SK-N-SH (cell line): ENCODE results near the gene INTS14. TPM values are rescaled to one million over a fixed set of nuclear protein-coding genes. Genes with fewer than 3 reads are reported as not detected.

ENCODE experiments used
- CTCF ChIA-PET: fragments of 300-600, 350-600 bp; formaldehyde crosslinking; extraction: SDS; loops from one replicate; lab custom pipeline; 2021; lab: Yijun Ruan, JAX
- POLR2A ChIA-PET: fragments of 350-600 bp; sonication (Branson Sonifier 250); formaldehyde crosslinking; extraction: SDS; loops from one replicate; lab custom pipeline; 2020; ENCODE audit warnings: antibody characterized with exemption, inconsistent platforms; lab: Yijun Ruan, JAX
- DNase-seq: peaks from one replicate; pipeline ENCODE4 v3.0.0; 2012
- H2AFZ ChIP-seq: fragments of 200-600 bp; sonication (generic); 2 replicates; pipeline ENCODE4 v1.8.1; 2016; ENCODE audit warnings: antibody characterized with exemption, mild to moderate bottlenecking, low read depth
- H3F3A ChIP-seq: fragments of 200-600 bp; sonication (generic); replicated peaks from 2 replicates; pipeline ENCODE3; 2016; ENCODE audit warnings: antibody characterized with exemption, mild to moderate bottlenecking; ENCODE audit not compliant: insufficient read depth
- H3K27ac ChIP-seq, 2 experiments: fragments of 200-500 bp in 1 of 2; fragments of 200-600 bp in 1 of 2; sonication (Bioruptor generic) in 1 of 2; sonication (generic), shearing (Covaris generic) in 1 of 2; 2 replicates each; pipeline versions ENCODE4 v1.5.1 to v1.6.1; 2014 to 2016; ENCODE audit warnings: low read depth in 2 of 2, inconsistent platforms in 1 of 2, low read length in 1 of 2, mild to moderate bottlenecking in 1 of 2, mixed read lengths in 1 of 2
- H3K27me3 ChIP-seq: fragments of 200-600 bp; sonication (generic), shearing (Covaris generic); 2 replicates; pipeline ENCODE4 v1.6.1; 2016; ENCODE audit warnings: mixed run types; ENCODE audit not compliant: insufficient read depth
- H3K36me3 ChIP-seq, 2 experiments: fragments of 200-500 bp in 1 of 2; fragments of 200-600 bp in 1 of 2; sonication (Bioruptor generic) in 1 of 2; sonication (generic) in 1 of 2; replicated peaks in 1 of 2; 2 replicates each; pipeline versions ENCODE3 to v1.5.1; 2014 to 2016; ENCODE audit warnings: low read length in 1 of 2, mild to moderate bottlenecking in 1 of 2; ENCODE audit not compliant: insufficient read depth in 2 of 2, control insufficient read depth in 1 of 2
- H3K4me1 ChIP-seq, 2 experiments: fragments of 200-500 bp in 1 of 2; fragments of 200-600 bp in 1 of 2; sonication (Bioruptor generic) in 1 of 2; sonication (generic), shearing (Covaris generic) in 1 of 2; 2 replicates each; pipeline versions ENCODE4 v1.5.1 to v1.6.1; 2014 to 2016; ENCODE audit warnings: low read depth in 1 of 2, low read length in 1 of 2, mixed run types in 1 of 2; ENCODE audit not compliant: insufficient read depth in 2 of 2, control insufficient read depth in 1 of 2
- H3K4me2 ChIP-seq: fragments of 200-600 bp; sonication (generic), shearing (Covaris generic); 2 replicates; pipeline ENCODE4 v1.6.1; 2017; ENCODE audit warnings: mixed run types
- H3K4me3 ChIP-seq, 2 experiments: fragments of 200-500 bp in 1 of 2; fragments of 200-600 bp in 1 of 2; sonication (Bioruptor generic) in 1 of 2; sonication (generic), shearing (Covaris generic) in 1 of 2; 2 replicates each; pipeline versions ENCODE4 v1.5.1 to v1.8.1; 2014 to 2016; ENCODE audit warnings: low read depth in 2 of 2, inconsistent platforms in 1 of 2, low read length in 1 of 2, mild to moderate bottlenecking in 1 of 2, mixed read lengths in 1 of 2, moderate library complexity in 1 of 2
- H3K79me2 ChIP-seq: fragments of 200-600 bp; sonication (generic); 2 replicates; pipeline ENCODE4 v1.8.1; 2017; ENCODE audit warnings: mild to moderate bottlenecking; ENCODE audit not compliant: insufficient read depth
- H3K9ac ChIP-seq: fragments of 200-600 bp; sonication (generic); 2 replicates; pipeline ENCODE4 v1.6.1; 2017; ENCODE audit warnings: mixed run types
- H3K9me2 ChIP-seq: fragments of 200-600 bp; sonication (generic); 2 replicates; pipeline ENCODE4 v1.6.1; 2017; ENCODE audit warnings: mixed run types
- H3K9me3 ChIP-seq: fragments of 200-600 bp; sonication (generic); 2 replicates; pipeline ENCODE4 v1.6.1; 2017; ENCODE audit warnings: mixed run types, mild to moderate bottlenecking, moderate library complexity
- H4K20me1 ChIP-seq: fragments of 200-600 bp; sonication (generic); 2 replicates; pipeline ENCODE4 v1.6.1; 2017; ENCODE audit warnings: mild to moderate bottlenecking, mixed run types; ENCODE audit not compliant: insufficient read depth
- ELF1 ChIP-seq: IDR thresholded peaks from 2 replicates; pipeline ENCODE4 v1.4.0; 2012
- EZH2phosphoT487 ChIP-seq: fragments of 200-600 bp; sonication (generic); IDR thresholded peaks from 2 replicates; pipeline ENCODE4 v1.6.1; 2017; ENCODE audit warnings: low read depth, mixed run types, mild to moderate bottlenecking, antibody characterized with exemption, moderate library complexity, borderline replicate concordance
- FOXJ3 ChIP-seq: sonication (generic); formaldehyde crosslinking; IDR thresholded peaks from 2 replicates; pipeline ENCODE4 v1.5.1; 2020; ENCODE audit warnings: mild to moderate bottlenecking, missing genetic modification reagents
- FOXM1 ChIP-seq: IDR thresholded peaks from 2 replicates; pipeline ENCODE4 v1.4.0; 2012; ENCODE audit warnings: low read depth, mild to moderate bottlenecking
- GABPA ChIP-seq: IDR thresholded peaks from 2 replicates; pipeline ENCODE4 v1.4.0; 2012; ENCODE audit warnings: low read depth, mild to moderate bottlenecking
- GATA2 ChIP-seq: sonication (generic); formaldehyde crosslinking; IDR thresholded peaks from 2 replicates; pipeline ENCODE4 v1.5.0; 2020; ENCODE audit warnings: mild to moderate bottlenecking, missing genetic modification reagents
- JUND ChIP-seq: IDR thresholded peaks from 2 replicates; pipeline ENCODE4 v1.4.0; 2012
- MEF2A ChIP-seq: IDR thresholded peaks from 2 replicates; pipeline ENCODE4 v1.4.0; 2012; ENCODE audit warnings: low read depth, borderline replicate concordance
- MXI1 ChIP-seq: IDR thresholded peaks from 2 replicates; pipeline ENCODE4 v1.6.1; 2012; ENCODE audit warnings: mild to moderate bottlenecking, low read depth, low read length, improper control_type of control experiment
- NFIC ChIP-seq: IDR thresholded peaks from 2 replicates; pipeline ENCODE4 v1.4.0; 2012; ENCODE audit warnings: borderline replicate concordance
- NRF1 ChIP-seq: IDR thresholded peaks from 2 replicates; pipeline ENCODE4 v1.6.1; 2012; ENCODE audit warnings: low read depth, mild to moderate bottlenecking, low read length
- POLR2AphosphoS5 ChIP-seq: IDR thresholded peaks from 2 replicates; pipeline ENCODE4 v1.6.1; 2012; ENCODE audit warnings: low read depth, low read length
- RAD21 ChIP-seq: IDR thresholded peaks from 2 replicates; pipeline ENCODE4 v1.6.1; 2012; ENCODE audit warnings: mild to moderate bottlenecking, low read length
- RCOR1 ChIP-seq: fragments of 150-350 bp; IDR thresholded peaks from 2 replicates; pipeline ENCODE4 v1.6.1; 2017; ENCODE audit warnings: antibody characterized with exemption, low read length
- REST ChIP-seq: IDR thresholded peaks from 2 replicates; pipeline ENCODE4 v1.6.1; 2012; ENCODE audit warnings: mild to moderate bottlenecking, low read depth, low read length, moderate library complexity
- RXRA ChIP-seq: IDR thresholded peaks from 2 replicates; pipeline ENCODE4 v1.4.0; 2012; ENCODE audit warnings: low read depth, mild to moderate bottlenecking, borderline replicate concordance
- SIN3A ChIP-seq: IDR thresholded peaks from 2 replicates; pipeline ENCODE4 v1.6.1; 2012; ENCODE audit warnings: low read depth, mild to moderate bottlenecking, low read length, moderate library complexity, borderline replicate concordance
- SMC3 ChIP-seq: IDR thresholded peaks from 2 replicates; pipeline ENCODE4 v1.6.1; 2012; ENCODE audit warnings: low read depth, low read length, improper control_type of control experiment
- USF1 ChIP-seq: IDR thresholded peaks from 2 replicates; pipeline ENCODE4 v1.4.0; 2012; ENCODE audit warnings: low read depth, borderline replicate concordance
- WGBS: methylation state at CpG from one replicate; pipeline ENCODE4 v1.1.6; 2017; ENCODE audit warnings: low lambda C conversion rate; 5-methylcytosine and 5-hydroxymethylcytosine counted together
- polyA plus RNA-seq, 3 experiments: library from polyadenylated mRNA; depleted of rRNA; stranded (reverse); fragments of >200 nt; gene quantifications; 2 replicates each; pipeline ENCODE4 v1.2.3, GENCODE V29; 2012
- TF ChIP-seq, protein P1 (sequence below): fragments of 200-600 bp; sonication (generic); IDR thresholded peaks from 2 replicates; pipeline ENCODE4 v1.6.1; 2017; ENCODE audit warnings: antibody characterized with exemption, mild to moderate bottlenecking, moderate library complexity
- TF ChIP-seq, protein P2 (sequence below): IDR thresholded peaks from 2 replicates; pipeline ENCODE4 v1.4.0; 2012; ENCODE audit warnings: low read depth
- TF ChIP-seq, protein P3 (sequence below): fragments of 150-350 bp; IDR thresholded peaks from 2 replicates; pipeline ENCODE4 v1.6.1; 2017; ENCODE audit warnings: antibody characterized with exemption, low read length, low read depth, borderline replicate concordance

Gene INTS14
- polyA plus RNA-seq, 1 of the 3 experiments (the other 2 are of a cell fraction): 44.9 TPM

DNA sequence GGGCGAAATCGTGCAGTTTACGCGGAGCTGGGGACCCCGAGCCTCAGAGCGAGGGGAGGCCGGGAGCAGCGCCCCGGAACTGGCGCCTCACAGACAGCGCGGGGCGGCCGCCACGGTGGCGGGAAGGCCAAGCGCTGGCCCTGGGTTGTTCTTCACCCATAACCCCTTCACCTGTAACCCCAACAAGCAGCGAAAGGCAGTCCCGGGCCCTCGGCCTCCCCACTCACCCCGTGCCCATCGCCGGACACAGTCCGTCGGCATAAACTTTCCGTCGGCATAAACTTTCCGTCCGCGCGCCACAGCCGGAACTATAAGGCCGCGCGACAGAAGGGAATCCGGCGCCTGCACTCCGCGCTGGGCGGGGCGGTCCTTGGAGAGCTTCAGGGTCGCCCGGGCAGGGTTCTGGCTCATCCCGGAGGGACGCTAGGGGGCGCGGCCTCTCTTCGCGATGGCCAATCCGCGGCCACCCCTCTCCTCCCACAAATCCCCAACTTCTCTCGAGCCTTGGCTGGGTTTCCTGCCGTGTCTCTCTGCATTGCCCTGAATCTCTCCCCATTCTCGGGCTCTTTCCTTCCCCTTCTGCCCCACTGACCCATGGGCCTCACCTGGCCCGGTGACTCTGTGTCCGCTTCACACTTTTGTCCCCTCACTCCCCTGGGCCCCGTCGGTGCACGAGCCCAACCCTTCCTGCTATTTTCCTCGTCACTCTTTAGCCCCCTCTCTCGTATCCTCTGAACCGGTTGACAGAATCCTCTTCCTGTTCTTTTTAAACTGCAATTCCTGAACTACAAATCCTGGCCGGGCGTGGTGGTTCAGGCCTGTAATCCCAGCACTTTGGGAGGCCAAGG lies at the start of gene INTS14 (continued):
- no peak for TF ChIP-seq GATA2 (CRISPR knock-in tag)
- peak; percentile 27; the same call in 1 of the 2 replicates for TF ChIP-seq RXRA
- TF ChIP-seq SMC3: peak; percentile 19
- peak; percentile 78 for TF ChIP-seq FOXJ3 (CRISPR knock-in tag)
- no peak for TF ChIP-seq RCOR1
- TF ChIP-seq POLR2AphosphoS5: peak; percentile 90
- TF ChIP-seq EZH2phosphoT487: no peak
- TF ChIP-seq FOXM1: 0 out of 2 replicates have a peak, but pooled peaks have one; percentile 67
- TF ChIP-seq, protein P1, sequence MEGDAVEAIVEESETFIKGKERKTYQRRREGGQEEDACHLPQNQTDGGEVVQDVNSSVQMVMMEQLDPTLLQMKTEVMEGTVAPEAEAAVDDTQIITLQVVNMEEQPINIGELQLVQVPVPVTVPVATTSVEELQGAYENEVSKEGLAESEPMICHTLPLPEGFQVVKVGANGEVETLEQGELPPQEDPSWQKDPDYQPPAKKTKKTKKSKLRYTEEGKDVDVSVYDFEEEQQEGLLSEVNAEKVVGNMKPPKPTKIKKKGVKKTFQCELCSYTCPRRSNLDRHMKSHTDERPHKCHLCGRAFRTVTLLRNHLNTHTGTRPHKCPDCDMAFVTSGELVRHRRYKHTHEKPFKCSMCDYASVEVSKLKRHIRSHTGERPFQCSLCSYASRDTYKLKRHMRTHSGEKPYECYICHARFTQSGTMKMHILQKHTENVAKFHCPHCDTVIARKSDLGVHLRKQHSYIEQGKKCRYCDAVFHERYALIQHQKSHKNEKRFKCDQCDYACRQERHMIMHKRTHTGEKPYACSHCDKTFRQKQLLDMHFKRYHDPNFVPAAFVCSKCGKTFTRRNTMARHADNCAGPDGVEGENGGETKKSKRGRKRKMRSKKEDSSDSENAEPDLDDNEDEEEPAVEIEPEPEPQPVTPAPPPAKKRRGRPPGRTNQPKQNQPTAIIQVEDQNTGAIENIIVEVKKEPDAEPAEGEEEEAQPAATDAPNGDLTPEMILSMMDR: peak; percentile 54
- peak; percentile 79 for TF ChIP-seq ELF1
- no peak for TF ChIP-seq NRF1
- TF ChIP-seq, protein P2, sequence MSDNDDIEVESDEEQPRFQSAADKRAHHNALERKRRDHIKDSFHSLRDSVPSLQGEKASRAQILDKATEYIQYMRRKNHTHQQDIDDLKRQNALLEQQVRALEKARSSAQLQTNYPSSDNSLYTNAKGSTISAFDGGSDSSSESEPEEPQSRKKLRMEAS: peak; percentile 89
- TF ChIP-seq JUND: no peak; the same call in 1 of the 2 replicates
- no peak; the same call in 1 of the 2 replicates for TF ChIP-seq NFIC

- POLR2A ChIA-PET: interaction anchor here (0.9 kb wide), 1 partner anchor 210 kb away, joined by 3 read pairs; the partner anchor contains the start of gene RAB11A
- Histone ChIP-seq H3K36me3 (peaks cover 5 to 25% of the 10 kb centered on the region in 2 experiments), H3F3A (peaks cover 18% of the 10 kb centered on the region), H3K79me2 (no peaks in the 10 kb centered on the region), H3K27me3 (no peaks in the 10 kb centered on the region), H3K9me3 (no peaks in the 10 kb centered on the region), H3K9ac (no peak overlapping the region), H2AFZ (no peak overlapping the region), H3K4me2 (no peak overlapping the region), H4K20me1 (no peaks in the 10 kb centered on the region), H3K9me2 (no peaks in the 10 kb centered on the region), H3K4me1 (peaks cover 11% of the 10 kb centered on the region in 2 experiments), H3K4me3 (no peak overlapping the region), H3K27ac (no peak overlapping the region)
- 91% methylated on average over 4 of the region's 4 CpGs for WGBS
- no peak for DNase-seq
- CTCF ChIA-PET: interaction anchor here (1.2 to 1.5 kb wide), 5 partner anchors 9 to 22 kb away, joined by 4 to 5 read pairs (median 4); no protein-coding TSS in a partner anchor
- TF ChIP-seq, protein P3, sequence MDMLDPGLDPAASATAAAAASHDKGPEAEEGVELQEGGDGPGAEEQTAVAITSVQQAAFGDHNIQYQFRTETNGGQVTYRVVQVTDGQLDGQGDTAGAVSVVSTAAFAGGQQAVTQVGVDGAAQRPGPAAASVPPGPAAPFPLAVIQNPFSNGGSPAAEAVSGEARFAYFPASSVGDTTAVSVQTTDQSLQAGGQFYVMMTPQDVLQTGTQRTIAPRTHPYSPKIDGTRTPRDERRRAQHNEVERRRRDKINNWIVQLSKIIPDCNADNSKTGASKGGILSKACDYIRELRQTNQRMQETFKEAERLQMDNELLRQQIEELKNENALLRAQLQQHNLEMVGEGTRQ: no peak
- TF ChIP-seq EZH2phosphoT487 (no peak), USF1 (no peak), RAD21 (no peak), FOXM1 (no peak), ELF1 (no peak), JUND (no peak), MEF2A (no peak), NFIC (no peak), NRF1 (no peak), REST (no peak), SIN3A (no peak), GABPA (no peak), RXRA (no peak), MXI1 (no peak)
Measured at GRCh38 chr15:65659502-65660052, 48.6 kb upstream of the INTS14 start.
